SK-N-SH (cell line): Measurements from ENCODE around the gene MREG. TPM values are rescaled to one million over a fixed set of nuclear protein-coding genes. Genes with fewer than 3 reads are reported as not detected.
A peak's percentile ranks its signal among the peaks of the same experiment; 100 is the strongest.

Source experiments
- CTCF ChIA-PET: fragments of 300-600, 350-600 bp; formaldehyde crosslinking; extraction: SDS; loops from one replicate; lab custom pipeline; 2021; lab: Yijun Ruan, JAX
- POLR2A ChIA-PET: fragments of 350-600 bp; sonication (Branson Sonifier 250); formaldehyde crosslinking; extraction: SDS; loops from one replicate; lab custom pipeline; 2020; ENCODE audit warnings: antibody characterized with exemption, inconsistent platforms; lab: Yijun Ruan, JAX
- DNase-seq: peaks from one replicate; pipeline ENCODE4 v3.0.0; 2012
- H2AFZ ChIP-seq: fragments of 200-600 bp; sonication (generic); 2 replicates; pipeline ENCODE4 v1.8.1; 2016; ENCODE audit warnings: antibody characterized with exemption, mild to moderate bottlenecking, low read depth
- H3F3A ChIP-seq: fragments of 200-600 bp; sonication (generic); replicated peaks from 2 replicates; pipeline ENCODE3; 2016; ENCODE audit warnings: antibody characterized with exemption, mild to moderate bottlenecking; ENCODE audit not compliant: insufficient read depth
- H3K27ac ChIP-seq, 2 experiments: fragments of 200-500 bp in 1 of 2; fragments of 200-600 bp in 1 of 2; sonication (Bioruptor generic) in 1 of 2; sonication (generic), shearing (Covaris generic) in 1 of 2; 2 replicates each; pipeline versions ENCODE4 v1.5.1 to v1.6.1; 2014 to 2016; ENCODE audit warnings: low read depth in 2 of 2, inconsistent platforms in 1 of 2, low read length in 1 of 2, mild to moderate bottlenecking in 1 of 2, mixed read lengths in 1 of 2
- H3K27me3 ChIP-seq: fragments of 200-600 bp; sonication (generic), shearing (Covaris generic); 2 replicates; pipeline ENCODE4 v1.6.1; 2016; ENCODE audit warnings: mixed run types; ENCODE audit not compliant: insufficient read depth
- H3K36me3 ChIP-seq, 2 experiments: fragments of 200-500 bp in 1 of 2; fragments of 200-600 bp in 1 of 2; sonication (Bioruptor generic) in 1 of 2; sonication (generic) in 1 of 2; replicated peaks in 1 of 2; 2 replicates each; pipeline versions ENCODE3 to v1.5.1; 2014 to 2016; ENCODE audit warnings: low read length in 1 of 2, mild to moderate bottlenecking in 1 of 2; ENCODE audit not compliant: insufficient read depth in 2 of 2, control insufficient read depth in 1 of 2
- H3K4me1 ChIP-seq, 2 experiments: fragments of 200-500 bp in 1 of 2; fragments of 200-600 bp in 1 of 2; sonication (Bioruptor generic) in 1 of 2; sonication (generic), shearing (Covaris generic) in 1 of 2; 2 replicates each; pipeline versions ENCODE4 v1.5.1 to v1.6.1; 2014 to 2016; ENCODE audit warnings: low read depth in 1 of 2, low read length in 1 of 2, mixed run types in 1 of 2; ENCODE audit not compliant: insufficient read depth in 2 of 2, control insufficient read depth in 1 of 2
- H3K4me2 ChIP-seq: fragments of 200-600 bp; sonication (generic), shearing (Covaris generic); 2 replicates; pipeline ENCODE4 v1.6.1; 2017; ENCODE audit warnings: mixed run types
- H3K4me3 ChIP-seq, 2 experiments: fragments of 200-500 bp in 1 of 2; fragments of 200-600 bp in 1 of 2; sonication (Bioruptor generic) in 1 of 2; sonication (generic), shearing (Covaris generic) in 1 of 2; 2 replicates each; pipeline versions ENCODE4 v1.5.1 to v1.8.1; 2014 to 2016; ENCODE audit warnings: low read depth in 2 of 2, inconsistent platforms in 1 of 2, low read length in 1 of 2, mild to moderate bottlenecking in 1 of 2, mixed read lengths in 1 of 2, moderate library complexity in 1 of 2
- H3K79me2 ChIP-seq: fragments of 200-600 bp; sonication (generic); 2 replicates; pipeline ENCODE4 v1.8.1; 2017; ENCODE audit warnings: mild to moderate bottlenecking; ENCODE audit not compliant: insufficient read depth
- H3K9ac ChIP-seq: fragments of 200-600 bp; sonication (generic); 2 replicates; pipeline ENCODE4 v1.6.1; 2017; ENCODE audit warnings: mixed run types
- H3K9me2 ChIP-seq: fragments of 200-600 bp; sonication (generic); 2 replicates; pipeline ENCODE4 v1.6.1; 2017; ENCODE audit warnings: mixed run types
- H3K9me3 ChIP-seq: fragments of 200-600 bp; sonication (generic); 2 replicates; pipeline ENCODE4 v1.6.1; 2017; ENCODE audit warnings: mixed run types, mild to moderate bottlenecking, moderate library complexity
- H4K20me1 ChIP-seq: fragments of 200-600 bp; sonication (generic); 2 replicates; pipeline ENCODE4 v1.6.1; 2017; ENCODE audit warnings: mild to moderate bottlenecking, mixed run types; ENCODE audit not compliant: insufficient read depth
- ELF1 ChIP-seq: IDR thresholded peaks from 2 replicates; pipeline ENCODE4 v1.4.0; 2012
- EP300 ChIP-seq, 2 experiments: IDR thresholded peaks; 2 replicates each; pipeline versions ENCODE4 v1.4.0 to v1.6.1; 2012; ENCODE audit warnings: borderline replicate concordance in 1 of 2, low read depth in 1 of 2, low read length in 1 of 2
- FOSL2 ChIP-seq: IDR thresholded peaks from 2 replicates; pipeline ENCODE4 v1.4.0; 2012; ENCODE audit warnings: low read depth, mild to moderate bottlenecking, moderate library complexity, borderline replicate concordance
- FOXM1 ChIP-seq: IDR thresholded peaks from 2 replicates; pipeline ENCODE4 v1.4.0; 2012; ENCODE audit warnings: low read depth, mild to moderate bottlenecking
- JUND ChIP-seq: IDR thresholded peaks from 2 replicates; pipeline ENCODE4 v1.4.0; 2012
- RAD21 ChIP-seq: IDR thresholded peaks from 2 replicates; pipeline ENCODE4 v1.6.1; 2012; ENCODE audit warnings: mild to moderate bottlenecking, low read length
- RCOR1 ChIP-seq: fragments of 150-350 bp; IDR thresholded peaks from 2 replicates; pipeline ENCODE4 v1.6.1; 2017; ENCODE audit warnings: antibody characterized with exemption, low read length
- REST ChIP-seq: IDR thresholded peaks from 2 replicates; pipeline ENCODE4 v1.6.1; 2012; ENCODE audit warnings: mild to moderate bottlenecking, low read depth, low read length, moderate library complexity
- TAF1 ChIP-seq: IDR thresholded peaks from 2 replicates; pipeline ENCODE4 v1.6.1; 2012; ENCODE audit warnings: low read depth, mild to moderate bottlenecking, low read length, moderate library complexity, borderline replicate concordance
- TCF12 ChIP-seq: IDR thresholded peaks from 2 replicates; pipeline ENCODE4 v1.4.0; 2012
- YY1 ChIP-seq: IDR thresholded peaks from 2 replicates; pipeline ENCODE4 v1.4.0; 2012; ENCODE audit warnings: low read depth, mild to moderate bottlenecking
- WGBS: methylation state at CpG from one replicate; pipeline ENCODE4 v1.1.6; 2017; ENCODE audit warnings: low lambda C conversion rate; 5-methylcytosine and 5-hydroxymethylcytosine counted together
- polyA plus RNA-seq, 3 experiments: library from polyadenylated mRNA; depleted of rRNA; stranded (reverse); fragments of >200 nt; gene quantifications; 2 replicates each; pipeline ENCODE4 v1.2.3, GENCODE V29; 2012
- TF ChIP-seq, protein P1 (sequence below): IDR thresholded peaks from 2 replicates; pipeline ENCODE4 v1.4.0; 2012; ENCODE audit warnings: low read depth, borderline replicate concordance
- TF ChIP-seq, protein P2 (sequence below): IDR thresholded peaks from 2 replicates; pipeline ENCODE4; 2012

MREG gene
- polyA plus RNA-seq, 1 of the 3 experiments (the other 2 are of a cell fraction): 2.5 TPM

- Histone ChIP-seq H3K79me2 (no peaks in the 10 kb centered on the region), H3K36me3 (no peaks in the 10 kb centered on the region), H3K4me3 (no peak overlapping the region), H3K27ac (peak overlapping the region in 1 of 2 experiments; percentile 40; a peak in 2 of 4 replicates), H3F3A (peaks cover 12% of the 10 kb centered on the region), H4K20me1 (no peaks in the 10 kb centered on the region), H3K4me1 (peaks cover 2 to 28% of the 10 kb centered on the region in 2 experiments; a peak in 3 of 4 replicates), H3K4me2 (peak overlapping the region; percentile 46), H3K9me2 (no peaks in the 10 kb centered on the region), H3K9ac (no peak overlapping the region), H3K9me3 (no peaks in the 10 kb centered on the region), H2AFZ (0 out of 2 replicates have a peak overlapping the region, but pooled peaks have one; percentile 5), H3K27me3 (no peaks in the 10 kb centered on the region)
- CTCF ChIA-PET: interaction anchor here (0.6 to 4.1 kb wide), 43 partner anchors 9 to 1513 kb away, joined by 3 to 53 read pairs (median 4); partner anchors contain the start of gene ATIC
- TF ChIP-seq FOXM1 (no peak), ELF1 (no peak)
- POLR2A ChIA-PET: no interaction called here
- 67% methylated on average over 8 of the region's 8 CpGs for WGBS
- DNase-seq: no peak
Observed at GRCh38 chr2:215930505-215931253, 82.7 kb downstream of the MREG start.

GRCh38 chr2:215929602-215930335, 83.6 kb downstream of the MREG start:
- peaks cover 2 to 28% of the 10 kb centered on the region in 2 experiments; a peak in 3 of 4 replicates for H3K4me1 ChIP-seq
- H3K9ac ChIP-seq: no peak overlapping the region
- H3K4me3 ChIP-seq: no peak overlapping the region
- no peaks in the 10 kb centered on the region for H3K79me2 ChIP-seq
- peak; percentile 42; the same call in 1 of the 2 replicates for TF ChIP-seq FOSL2
- 0 out of 2 replicates have a peak, but pooled peaks have one; percentile 0 for TF ChIP-seq YY1
- TF ChIP-seq, protein P1, sequence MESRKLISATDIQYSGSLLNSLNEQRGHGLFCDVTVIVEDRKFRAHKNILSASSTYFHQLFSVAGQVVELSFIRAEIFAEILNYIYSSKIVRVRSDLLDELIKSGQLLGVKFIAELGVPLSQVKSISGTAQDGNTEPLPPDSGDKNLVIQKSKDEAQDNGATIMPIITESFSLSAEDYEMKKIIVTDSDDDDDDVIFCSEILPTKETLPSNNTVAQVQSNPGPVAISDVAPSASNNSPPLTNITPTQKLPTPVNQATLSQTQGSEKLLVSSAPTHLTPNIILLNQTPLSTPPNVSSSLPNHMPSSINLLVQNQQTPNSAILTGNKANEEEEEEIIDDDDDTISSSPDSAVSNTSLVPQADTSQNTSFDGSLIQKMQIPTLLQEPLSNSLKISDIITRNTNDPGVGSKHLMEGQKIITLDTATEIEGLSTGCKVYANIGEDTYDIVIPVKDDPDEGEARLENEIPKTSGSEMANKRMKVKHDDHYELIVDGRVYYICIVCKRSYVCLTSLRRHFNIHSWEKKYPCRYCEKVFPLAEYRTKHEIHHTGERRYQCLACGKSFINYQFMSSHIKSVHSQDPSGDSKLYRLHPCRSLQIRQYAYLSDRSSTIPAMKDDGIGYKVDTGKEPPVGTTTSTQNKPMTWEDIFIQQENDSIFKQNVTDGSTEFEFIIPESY: no peak
- TF ChIP-seq JUND: 0 out of 2 replicates have a peak, but pooled peaks have one; percentile 30
- TF ChIP-seq, all 33 proteins: peak for 3
- Histone ChIP-seq H4K20me1 (no peaks in the 10 kb centered on the region), H3K36me3 (no peaks in the 10 kb centered on the region), H3K27ac (peak overlapping the region in 1 of 2 experiments; percentile 40; a peak in 2 of 4 replicates), H3K9me2 (no peaks in the 10 kb centered on the region), H3K27me3 (no peaks in the 10 kb centered on the region), H3F3A (peaks cover 12% of the 10 kb centered on the region), H2AFZ (0 out of 2 replicates have a peak overlapping the region, but pooled peaks have one; percentile 5), H3K4me2 (peak overlapping the region; percentile 46; the same call in 1 of the 2 replicates), H3K9me3 (no peaks in the 10 kb centered on the region)
- CTCF ChIA-PET: interaction anchor here (0.6 to 4.1 kb wide), 3 partner anchors 10 to 89 kb away, joined by 3 to 26 read pairs (median 5); no protein-coding TSS in a partner anchor
- 89% methylated on average over 6 of the region's 6 CpGs for WGBS
- POLR2A ChIA-PET: no interaction called here
- no peak for DNase-seq

DNA sequence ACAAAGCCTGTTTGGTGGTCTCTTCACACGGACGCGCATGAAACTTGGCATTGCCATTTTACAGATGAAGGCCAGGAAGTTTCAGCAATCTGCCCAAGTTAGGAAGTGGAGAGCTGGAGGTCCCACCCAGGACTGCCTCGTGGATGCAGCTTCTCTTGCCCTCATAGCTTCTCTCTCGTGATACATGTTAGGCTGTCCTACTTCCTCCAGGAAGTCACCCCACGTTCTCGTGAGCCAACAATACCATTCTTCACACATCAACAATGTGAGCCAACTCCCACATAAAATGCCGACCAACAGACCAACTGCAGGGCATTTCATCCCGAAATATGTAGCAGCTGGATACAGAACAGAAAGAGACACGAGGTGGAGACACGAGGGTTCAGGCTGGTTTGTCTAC, 85.3 kb downstream of the MREG start:
- no peak for DNase-seq
- peaks cover 2 to 28% of the 10 kb centered on the region in 2 experiments; a peak in 3 of 4 replicates for H3K4me1 ChIP-seq
- H3F3A ChIP-seq: peaks cover 12% of the 10 kb centered on the region
- H3K4me3 ChIP-seq: no peak overlapping the region
- H3K36me3 ChIP-seq: no peaks in the 10 kb centered on the region
- H4K20me1 ChIP-seq: no peaks in the 10 kb centered on the region
- no peak overlapping the region for H3K9ac ChIP-seq
- H3K79me2 ChIP-seq: no peaks in the 10 kb centered on the region
- no peaks in the 10 kb centered on the region for H3K9me2 ChIP-seq
- no peak overlapping the region for H3K27ac ChIP-seq
- no peaks in the 10 kb centered on the region for H3K27me3 ChIP-seq
- ChIA-PET CTCF (no interaction called here), POLR2A (no interaction called here)
- H2AFZ ChIP-seq: no peak overlapping the region
- 85% methylated on average over 11 of the region's 11 CpGs for WGBS
- no peaks in the 10 kb centered on the region for H3K9me3 ChIP-seq
- H3K4me2 ChIP-seq: no peak overlapping the region
- TF ChIP-seq TCF12: no peak
- TF ChIP-seq, protein P2, sequence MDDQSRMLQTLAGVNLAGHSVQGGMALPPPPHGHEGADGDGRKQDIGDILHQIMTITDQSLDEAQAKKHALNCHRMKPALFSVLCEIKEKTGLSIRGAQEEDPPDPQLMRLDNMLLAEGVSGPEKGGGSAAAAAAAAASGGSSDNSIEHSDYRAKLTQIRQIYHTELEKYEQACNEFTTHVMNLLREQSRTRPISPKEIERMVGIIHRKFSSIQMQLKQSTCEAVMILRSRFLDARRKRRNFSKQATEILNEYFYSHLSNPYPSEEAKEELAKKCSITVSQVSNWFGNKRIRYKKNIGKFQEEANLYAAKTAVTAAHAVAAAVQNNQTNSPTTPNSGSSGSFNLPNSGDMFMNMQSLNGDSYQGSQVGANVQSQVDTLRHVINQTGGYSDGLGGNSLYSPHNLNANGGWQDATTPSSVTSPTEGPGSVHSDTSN: no peak
- TF ChIP-seq EP300 (IDR thresholded peaks at IDR 0.05; ENCODE audit: borderline replicate concordance in 1 of 2, low read depth in 1 of 2, low read length in 1 of 2): no peak
- no peak for TF ChIP-seq RCOR1
- TF ChIP-seq RAD21: no peak
- no peak for TF ChIP-seq JUND
- TF ChIP-seq REST: no peak
- TF ChIP-seq TAF1: no peak
